ENCODE data around the gene RHO.

Gene RHO

DNA sequence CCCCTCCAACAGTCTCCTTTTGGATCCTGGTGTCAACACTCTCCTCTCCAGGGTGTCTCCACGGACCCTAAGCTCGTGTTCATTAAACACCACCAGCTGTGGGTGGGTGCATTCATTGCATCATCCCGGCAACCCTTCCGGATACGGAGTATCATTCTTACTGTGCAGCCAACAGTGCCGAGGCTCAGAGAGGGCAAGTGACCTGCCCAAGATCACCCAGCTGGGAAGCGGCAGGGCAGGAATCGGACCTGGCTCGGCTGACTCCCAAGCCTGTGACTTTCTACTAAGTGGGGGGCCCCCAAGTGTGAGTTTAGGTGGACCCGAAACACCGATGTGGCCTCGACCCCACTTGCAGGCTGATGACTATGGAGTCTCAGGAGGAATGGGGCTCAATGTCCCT, 34.9 kb downstream of the RHO start:
- DNase-seq = no peak

DNA sequence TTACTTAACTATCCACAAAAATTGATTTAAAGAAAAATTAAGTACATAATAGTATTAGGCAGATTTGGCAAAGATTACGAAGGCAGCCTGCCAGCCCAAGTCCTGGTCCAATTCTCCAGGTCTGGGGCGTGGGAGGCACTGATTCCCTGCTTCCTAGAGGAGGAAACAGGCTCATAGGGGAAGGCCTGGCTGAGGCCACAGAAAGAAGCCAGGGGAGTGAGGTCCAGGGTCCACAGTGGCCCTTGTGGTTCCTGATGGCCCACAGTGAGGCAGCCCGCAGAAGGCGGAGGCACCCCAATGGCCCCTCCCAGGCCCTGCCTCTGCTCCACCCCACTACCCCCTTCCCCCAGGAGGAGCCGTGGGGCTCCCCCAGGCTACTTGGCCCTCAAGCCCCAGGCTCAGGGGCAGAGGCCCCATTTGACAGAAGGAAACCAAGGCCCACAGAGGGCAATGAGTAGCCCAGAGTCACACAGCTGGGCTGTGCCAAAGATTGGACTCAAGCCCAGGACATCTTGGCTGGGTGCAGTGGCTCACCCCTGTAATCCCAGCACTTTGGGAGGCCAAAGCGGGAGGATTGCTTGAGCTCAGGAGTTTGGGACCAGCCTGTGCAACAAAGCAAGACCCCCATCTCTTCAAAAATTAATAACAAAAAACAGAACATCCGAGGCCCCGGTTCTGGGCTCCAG, 35.6 kb downstream of the RHO start:
- DNase-seq = no peak

GRCh38 chr3:129564981-129565644, 36.7 kb downstream of the RHO start:
- DNase-seq = no peak

DNA sequence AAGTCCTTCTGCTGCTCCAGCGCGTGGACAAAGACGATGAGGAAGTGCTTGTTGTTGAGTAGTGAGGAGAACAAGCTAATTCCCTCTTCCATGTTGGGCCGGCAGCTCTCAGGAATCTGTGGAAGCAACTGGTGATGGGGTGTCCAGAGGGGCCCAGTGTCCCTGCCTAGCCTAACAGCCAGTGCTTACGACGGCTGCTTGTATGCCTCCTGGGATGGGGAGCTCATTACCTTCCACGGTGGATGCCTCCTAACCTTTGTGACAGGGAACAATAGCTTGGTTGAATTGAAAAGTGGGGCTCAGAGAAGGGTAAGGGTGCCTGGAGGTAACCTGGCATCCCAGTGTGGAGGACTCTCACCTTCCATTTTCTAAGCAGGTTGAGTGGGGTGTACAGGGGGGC, 37.5 kb downstream of the RHO start:
- DNase-seq = no peak

- no peak for DNase-seq
These were observed 38.8 kb downstream of the RHO start for GRCh38 chr3:129567176-129567705.

DNA sequence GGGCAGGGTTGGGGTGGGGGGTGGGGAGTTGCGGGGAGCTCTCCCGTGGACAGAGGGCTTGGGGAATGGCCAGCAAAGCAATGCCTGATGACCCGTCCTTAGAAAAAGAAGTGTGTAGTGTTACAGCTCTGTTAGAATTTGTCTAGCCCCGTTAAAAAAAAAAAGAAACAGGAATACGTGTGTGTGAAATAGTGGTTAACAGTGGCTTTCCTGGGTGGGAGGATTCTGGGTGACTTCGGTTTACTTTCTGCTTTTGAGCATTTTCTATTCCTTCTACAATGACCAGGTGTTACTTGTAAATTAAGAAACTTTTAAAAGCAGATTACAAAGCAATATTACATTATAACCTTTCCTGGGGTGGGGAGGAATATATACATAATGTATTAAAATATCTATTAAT, 39.5 kb downstream of the RHO start:
- no peak for DNase-seq

DNA sequence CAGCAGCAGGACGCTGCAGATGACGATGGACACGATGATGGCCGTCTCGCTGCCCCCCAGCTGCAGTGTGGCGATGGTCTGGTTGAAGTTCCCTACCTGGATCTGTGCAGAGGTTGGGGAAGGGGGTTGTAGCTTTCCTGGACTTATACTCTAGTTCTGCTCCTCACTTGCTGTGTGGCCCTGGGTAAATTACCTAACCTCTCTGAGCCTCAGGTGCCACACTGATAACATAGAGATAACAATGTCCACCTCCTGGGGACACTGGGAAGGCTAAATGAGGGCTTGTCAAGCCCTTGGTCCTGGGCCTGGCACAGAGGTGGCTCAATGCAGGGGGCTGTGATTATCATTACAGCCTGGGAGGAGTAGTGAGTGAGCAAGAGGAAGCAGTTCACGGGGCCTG, 41.4 kb downstream of the RHO start:
- DNase-seq = no peak

DNA sequence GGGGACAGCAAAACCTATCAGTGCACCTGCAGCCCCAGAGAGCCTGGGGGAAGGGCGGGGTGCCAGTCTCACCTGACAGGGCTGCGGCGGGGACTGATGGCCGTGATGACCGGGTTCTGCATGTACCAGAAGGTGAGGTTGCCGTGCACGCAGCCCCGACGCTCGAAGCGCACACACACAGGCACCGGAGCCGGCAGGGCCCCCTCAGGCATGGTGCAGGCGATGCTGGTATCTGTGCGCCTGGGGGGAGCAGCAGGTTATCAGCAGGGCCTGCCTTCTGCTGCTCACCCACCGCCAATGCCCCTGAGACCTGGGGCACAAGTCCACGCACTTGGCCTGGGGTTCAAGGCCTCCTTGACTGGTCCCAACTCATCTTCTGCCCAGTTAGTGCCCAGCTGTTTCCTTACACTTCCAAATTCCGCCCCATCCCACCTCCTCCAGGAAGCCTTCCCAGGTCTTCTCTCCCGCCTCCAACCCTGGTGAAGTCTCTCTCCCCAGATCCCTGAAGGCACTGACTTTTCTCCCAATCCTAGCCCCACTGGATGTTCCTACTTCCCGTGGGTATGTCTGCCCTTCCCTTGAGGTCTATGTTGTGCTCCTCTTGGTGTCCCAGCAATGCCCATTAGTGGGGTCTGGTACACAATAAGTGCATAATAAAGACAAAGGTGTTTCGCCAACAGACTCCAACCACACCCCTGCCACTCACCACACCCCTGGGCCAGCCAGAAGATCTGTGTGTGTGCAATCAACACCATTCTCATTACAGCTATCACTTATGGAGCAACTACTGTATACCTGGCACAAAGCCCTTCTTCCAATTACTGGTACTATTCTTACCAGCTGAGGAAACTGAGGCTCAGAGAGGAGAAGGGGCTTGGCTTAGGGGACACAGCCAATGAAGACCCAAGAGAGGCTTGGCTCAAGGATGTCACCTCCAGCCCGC, 43.4 kb downstream of the RHO start:
- DNase-seq = no peak

DNA sequence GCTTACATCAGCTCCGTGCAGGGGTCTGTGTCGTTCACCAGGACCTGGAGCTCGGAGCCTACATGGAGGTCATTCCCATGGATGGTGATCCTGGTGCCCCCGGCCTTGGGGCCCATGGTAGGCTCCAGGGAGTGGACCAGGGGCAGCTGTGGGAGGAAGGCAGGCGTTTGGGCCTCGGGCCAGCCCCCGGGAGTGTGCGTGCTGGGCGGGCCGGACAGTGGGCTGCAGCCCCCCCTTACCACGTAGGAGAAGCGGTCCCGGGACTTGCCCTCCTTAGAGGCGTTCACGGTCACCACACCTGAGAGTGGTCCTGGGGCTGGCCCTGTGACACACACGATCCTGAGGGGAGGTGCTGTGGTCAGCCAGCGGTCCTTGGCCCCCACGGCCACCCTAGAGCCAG, 44.2 kb downstream of the RHO start:
- DNase-seq = no peak

GRCh38 chr3:129573493-129573892, 45.1 kb downstream of the RHO start:
- no peak for DNase-seq

DNA sequence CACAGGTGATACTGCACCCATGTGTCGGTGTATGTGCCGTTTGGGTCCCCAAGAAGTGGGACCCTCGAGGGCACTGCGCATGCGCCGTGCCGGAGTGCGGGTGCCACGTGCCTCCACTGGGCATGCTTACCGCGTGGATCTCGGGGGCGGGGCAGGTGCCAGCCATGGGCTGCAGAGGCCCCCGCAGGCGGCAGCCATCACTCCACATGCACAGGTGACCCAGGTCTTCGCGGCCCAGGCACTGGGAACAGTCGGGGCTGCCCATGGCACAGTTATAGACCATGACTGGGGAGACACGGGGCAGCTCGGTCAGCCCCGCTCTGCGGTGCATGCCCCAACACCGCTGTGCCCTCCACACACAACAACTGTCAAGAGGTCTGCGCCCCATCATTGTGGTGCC, 45.8 kb downstream of the RHO start:
- DNase-seq = no peak

DNA sequence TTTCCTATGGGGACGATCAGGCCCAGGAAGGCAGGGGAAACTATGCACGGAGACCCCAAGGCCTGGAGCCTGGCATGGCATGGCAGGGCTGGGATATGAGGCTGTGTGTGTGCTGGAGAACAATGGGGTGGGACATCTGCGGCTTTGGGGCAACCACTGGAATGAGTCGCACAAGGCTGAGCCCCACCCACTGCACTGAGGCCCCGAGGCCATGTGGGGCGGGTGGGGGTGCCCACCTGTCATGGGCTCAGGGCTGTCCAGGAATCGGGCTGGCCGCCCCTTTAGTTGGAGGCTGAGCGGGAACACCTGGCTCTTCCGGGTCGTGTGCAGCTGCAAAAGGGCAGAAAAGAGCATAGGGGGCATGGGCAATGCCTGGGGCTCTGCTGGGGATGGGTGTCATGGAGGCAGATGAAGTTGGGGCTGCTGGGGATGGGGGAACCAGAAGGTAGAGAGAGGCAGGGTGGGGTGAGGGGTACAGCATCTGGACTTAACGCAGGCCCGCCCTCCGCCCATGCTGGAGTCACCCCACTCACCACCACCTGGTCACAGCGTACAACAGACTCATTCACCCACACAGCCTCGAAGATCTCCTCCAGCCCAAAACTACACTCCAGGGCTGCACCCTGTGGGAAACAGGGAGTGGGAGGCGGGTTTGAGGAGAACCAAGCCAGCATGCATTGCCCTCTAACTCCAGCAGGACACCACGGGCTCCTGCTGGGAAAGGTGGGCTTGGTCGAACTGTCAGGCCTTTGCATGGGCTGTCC, 47.0 kb downstream of the RHO start:
- DNase-seq = no peak

DNA sequence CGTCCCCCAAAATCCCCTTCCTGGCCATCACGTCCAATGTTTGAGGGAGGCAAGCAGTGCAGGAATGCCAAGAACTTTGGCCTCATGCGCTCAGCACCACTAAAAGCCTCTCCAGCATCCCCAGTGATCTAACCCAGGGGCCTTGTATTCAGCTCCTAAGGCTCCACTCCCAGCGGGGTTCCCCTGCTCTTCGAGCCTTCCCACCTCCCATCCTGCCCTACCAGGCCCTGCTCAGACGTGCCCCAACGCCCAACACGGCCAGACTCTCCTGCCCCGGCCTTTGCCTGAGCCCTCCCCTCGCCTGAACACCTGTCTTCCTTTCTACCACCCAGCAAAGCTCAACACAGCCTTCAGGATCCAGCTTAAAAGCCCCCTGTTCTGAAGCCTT, 47.6 kb downstream of the RHO start:
- peak; percentile 52 for DNase-seq

- peak; percentile 55 for DNase-seq
These were observed 48.3 kb downstream of the RHO start for GRCh38 chr3:129576514-129577352.

- DNase-seq = peak; percentile 98
These were observed 48.9 kb downstream of the RHO start for GRCh38 chr3:129577366-129577765.

DNA sequence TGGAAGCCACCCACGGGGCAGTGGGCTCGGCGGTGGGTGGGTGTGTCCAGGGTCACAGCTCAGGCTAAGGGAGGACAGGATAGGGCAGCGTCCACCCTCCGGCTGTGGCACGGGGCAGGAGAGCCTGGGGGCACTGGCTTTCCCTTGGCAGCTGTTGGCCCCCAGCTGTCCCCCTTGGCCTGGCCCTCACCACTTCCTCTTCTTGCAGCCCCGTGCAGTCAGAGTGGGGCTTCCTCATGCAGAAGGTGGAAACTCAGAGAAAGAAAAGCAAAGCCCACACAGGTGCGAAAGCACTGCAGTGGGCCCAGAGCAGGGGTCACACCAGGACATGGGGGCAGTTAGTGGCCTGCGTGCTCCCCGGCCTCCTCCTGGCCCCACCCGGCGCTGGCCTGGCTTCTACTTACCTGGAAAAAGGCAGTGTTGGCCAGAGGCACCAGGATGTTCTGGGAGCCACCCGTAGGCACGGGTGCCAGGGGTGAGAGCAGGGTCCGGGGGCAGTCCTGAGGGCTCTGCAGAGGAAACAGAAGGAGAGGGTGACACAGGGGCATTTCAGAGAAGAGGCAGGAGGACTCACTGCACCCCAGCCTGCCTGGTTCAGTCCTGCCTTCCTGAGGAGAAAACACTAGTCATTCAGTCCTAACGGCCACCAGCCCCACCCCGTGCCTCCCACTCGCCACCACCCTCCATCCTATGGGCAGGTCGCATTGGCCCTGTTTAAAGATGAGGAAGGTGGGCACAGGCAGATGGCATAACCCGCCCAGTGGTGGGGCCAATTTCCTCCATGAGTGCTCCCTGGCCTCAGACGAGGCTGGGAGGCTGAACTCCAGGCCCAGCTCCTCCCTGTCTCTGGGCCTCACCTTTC, 49.7 kb downstream of the RHO start:
- DNase-seq = peak; percentile 43

DNA sequence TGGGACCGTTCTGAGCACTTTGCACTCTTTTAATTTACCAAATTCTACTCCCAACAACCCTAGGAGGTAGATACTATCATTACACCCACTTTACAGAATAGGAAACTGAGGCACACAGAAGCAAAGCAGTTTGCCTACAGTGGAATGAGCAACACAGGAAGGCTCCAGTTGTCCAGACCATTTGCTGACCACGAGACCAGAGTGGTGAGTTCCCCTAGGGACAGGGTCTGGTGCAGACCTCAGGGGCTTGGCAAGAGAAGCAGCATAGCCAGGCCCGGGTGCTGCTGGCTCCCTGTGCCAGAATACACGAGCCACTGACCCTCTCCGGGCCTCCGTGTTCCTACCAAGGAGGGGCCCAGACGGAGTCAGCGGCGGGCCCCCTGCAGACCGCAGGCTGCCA, 51.6 kb downstream of the RHO start:
- no peak for DNase-seq

- DNase-seq = no peak
These were observed 53.2 kb downstream of the RHO start for GRCh38 chr3:129581623-129582022.

GRCh38 chr3:129582799-129583198, 54.4 kb downstream of the RHO start:
- DNase-seq = no peak

- no peak for DNase-seq
These were observed 54.9 kb downstream of the RHO start for GRCh38 chr3:129583289-129583688.

- no peak for DNase-seq
These were observed 56.2 kb downstream of the RHO start for GRCh38 chr3:129584631-129585030.
